Urothelium cell line (cell line): Measurements from ENCODE around the gene RABGAP1L.
"Not testable (repeated sequence)": the region's sequence is repeated elsewhere in the genome, so short reads cannot be mapped to it uniquely, and the experiment has no call there.

Experiments used
- DNase-seq: peaks from one replicate; pipeline ENCODE4 v3.0.0; 2011; ENCODE audit warnings: low spot score, mixed read lengths
- FAIRE-seq: peaks from 2 replicates; lab custom pipeline; 2011; peaks lifted over from hg19 to GRCh38; lab: Jason Lieb, UNC

Gene RABGAP1L

GRCh38 chr1:174836543-174836942 is 677.2 kb downstream of the RABGAP1L start:
- DNase-seq (no peak), FAIRE-seq (no peak)

DNA sequence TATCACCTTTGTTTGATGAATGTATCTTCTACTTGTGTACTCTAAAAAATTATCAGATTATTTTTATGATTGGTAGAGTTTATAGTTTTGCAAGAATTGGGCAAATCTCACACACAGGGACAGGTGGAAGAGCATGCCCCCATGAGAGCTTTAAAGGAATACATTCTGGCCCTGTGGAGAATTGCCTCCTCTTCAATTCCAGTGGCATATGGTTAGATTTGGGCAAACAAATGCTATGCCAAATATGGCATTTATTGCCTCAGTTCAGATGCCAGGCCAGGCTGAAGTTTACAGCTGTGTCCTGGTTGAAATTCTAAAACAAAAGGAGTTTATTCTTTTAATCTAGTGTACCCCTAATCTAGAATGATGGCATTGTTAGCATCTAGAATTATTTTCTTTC is 678.1 kb downstream of the RABGAP1L start:
- FAIRE-seq, result no peak

DNA sequence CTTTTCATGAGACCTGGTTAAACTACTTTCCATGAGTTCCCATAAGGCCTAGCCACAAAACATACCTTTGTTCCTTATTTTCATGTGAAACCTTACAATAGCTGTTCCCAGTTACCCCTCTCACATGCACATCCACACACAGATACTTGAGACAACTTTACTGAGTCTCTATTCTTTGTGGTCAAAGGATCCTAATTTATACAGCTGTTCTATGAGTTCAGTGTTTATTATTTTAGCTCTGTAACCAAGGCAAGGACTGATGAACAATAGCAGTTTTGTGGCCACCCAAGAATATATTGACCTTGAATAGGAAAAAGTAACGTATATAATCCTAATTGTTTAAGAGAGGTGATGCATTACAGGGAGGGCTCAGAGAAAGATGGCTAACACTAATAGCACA is 679.9 kb downstream of the RABGAP1L start:
- DNase-seq, result no peak
- no peak for FAIRE-seq

More for the DNA sequence above, 678.1 kb downstream of the RABGAP1L start:
- DNase-seq, result no peak

DNA sequence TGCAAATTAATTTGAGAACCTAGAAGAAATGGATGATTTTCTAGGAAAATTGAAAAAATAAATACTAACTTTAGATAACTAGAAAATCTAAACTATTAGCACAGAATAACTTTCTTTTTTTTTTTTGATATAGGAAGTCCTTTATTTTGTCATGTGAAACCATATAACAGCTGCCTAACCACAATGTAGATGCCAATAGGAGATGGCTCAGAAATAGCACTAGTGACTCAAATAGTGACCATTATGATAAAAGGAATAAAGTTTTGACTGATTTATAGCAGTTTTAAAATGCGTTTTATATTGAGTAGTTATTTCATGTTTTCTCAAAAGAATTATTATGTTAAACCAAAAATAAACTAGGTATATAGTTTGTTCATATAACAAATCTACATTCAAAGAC is 682.4 kb downstream of the RABGAP1L start:
- DNase-seq (no peak), FAIRE-seq (no peak)

DNA sequence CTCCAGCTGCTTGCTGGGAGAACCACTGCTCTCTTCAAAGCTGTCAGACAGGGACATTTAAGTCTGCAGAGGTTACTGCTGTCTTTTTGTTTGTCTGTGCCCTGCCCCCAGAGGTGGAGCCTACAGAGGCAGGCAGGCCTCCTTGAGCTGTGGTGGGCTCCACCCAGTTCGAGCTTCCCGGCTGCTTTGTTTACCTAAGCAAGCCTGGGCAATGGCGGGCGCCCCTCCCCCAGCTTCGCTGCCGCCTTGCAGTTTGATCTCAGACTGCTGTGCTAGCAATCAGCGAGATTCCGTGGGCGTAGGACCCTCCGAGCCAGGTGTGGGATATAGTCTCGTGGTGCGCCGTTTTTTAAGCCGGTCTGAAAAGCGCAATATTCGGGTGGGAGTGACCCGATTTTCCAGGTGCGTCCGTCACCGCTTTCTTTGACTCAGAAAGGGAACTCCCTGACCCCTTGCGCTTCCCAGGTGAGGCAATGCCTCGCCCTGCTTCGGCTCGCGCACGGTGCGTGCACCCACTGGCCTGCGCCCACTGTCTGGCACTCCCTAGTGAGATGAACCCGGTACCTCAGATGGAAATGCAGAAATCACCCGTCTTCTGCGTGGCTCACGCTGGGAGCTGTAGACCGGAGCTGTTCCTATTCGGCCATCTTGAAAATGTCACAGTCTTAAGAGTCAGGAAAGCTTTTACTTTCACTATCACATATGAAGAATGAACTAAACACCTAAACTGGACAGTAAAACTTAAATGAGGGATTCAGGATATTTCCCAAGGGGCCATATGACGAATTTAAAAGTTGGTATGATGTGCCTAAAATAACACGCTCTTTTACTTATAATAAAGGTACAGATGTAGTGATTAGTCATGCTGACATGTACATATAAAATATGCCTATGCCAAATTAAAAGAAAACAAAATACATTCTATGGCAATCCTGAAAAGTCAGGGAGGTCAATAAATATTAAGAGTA is 689.6 kb downstream of the RABGAP1L start:
- not testable (repeated sequence) for DNase-seq, FAIRE-seq

DNA sequence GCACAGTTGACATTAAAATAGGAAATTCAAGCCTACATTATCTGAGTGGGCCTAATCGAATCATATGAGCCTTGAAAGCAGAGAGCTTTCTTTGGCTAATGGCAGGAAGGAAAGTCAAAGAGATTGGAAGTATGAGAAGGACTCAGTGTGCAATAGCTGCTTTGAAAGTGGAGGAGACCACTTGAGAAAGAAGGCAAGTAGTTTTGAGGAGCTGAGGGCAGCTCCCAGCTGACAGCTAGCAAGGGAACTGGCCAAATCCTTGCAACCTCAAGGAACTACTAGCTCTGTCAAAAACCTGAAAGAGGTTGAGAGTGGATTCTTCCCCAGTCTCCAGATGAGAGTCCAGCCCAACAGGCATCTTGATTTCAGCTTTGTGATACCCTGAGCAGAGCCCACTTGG is 691.4 kb downstream of the RABGAP1L start:
- DNase-seq (no peak), FAIRE-seq (no peak)

- FAIRE-seq, result no peak
- no peak for DNase-seq
Measured at GRCh38 chr1:174858301-174858700, 699.0 kb downstream of the RABGAP1L start.

- FAIRE-seq (no peak), DNase-seq (no peak)
Measured at GRCh38 chr1:174870319-174870718, 711.0 kb downstream of the RABGAP1L start.

GRCh38 chr1:174871886-174872285 is 712.6 kb downstream of the RABGAP1L start:
- FAIRE-seq (no peak), DNase-seq (no peak)

GRCh38 chr1:174872615-174873058 is 713.3 kb downstream of the RABGAP1L start:
- no peak for DNase-seq
- FAIRE-seq, result no peak

DNA sequence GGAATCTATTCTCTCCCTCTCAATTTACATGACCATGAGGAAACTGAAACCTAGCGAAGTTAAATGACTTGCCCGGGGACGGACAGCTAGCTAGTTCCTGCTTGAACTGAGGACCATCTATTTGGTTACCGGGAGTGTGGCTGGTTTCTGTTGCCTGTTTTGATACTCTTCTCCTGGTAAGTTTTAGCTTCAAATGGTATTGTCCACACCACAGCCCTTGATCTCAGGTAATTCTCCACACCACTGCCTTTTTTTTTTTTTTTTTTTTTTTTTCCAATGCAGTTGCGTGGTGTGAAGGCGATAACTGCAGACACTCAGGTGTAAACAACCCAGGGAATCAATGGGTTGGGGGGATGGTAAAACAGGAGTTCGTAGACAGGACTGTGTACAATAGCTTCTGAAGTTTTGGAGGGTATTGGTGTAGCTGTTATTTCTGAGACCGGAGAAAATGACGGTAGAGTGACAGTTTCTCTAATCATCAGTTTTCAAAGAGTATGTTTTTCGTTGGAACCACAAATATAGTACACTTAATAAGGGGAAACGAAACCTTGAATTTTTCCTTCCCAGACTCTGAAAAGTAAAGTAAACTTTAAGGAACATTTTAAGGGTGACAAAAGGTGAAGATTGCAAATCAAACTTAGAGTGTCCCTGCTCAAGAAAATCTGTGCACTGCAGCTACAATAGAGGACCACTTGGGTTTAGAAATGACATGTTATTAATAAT is 715.2 kb downstream of the RABGAP1L start:
- FAIRE-seq (no peak), DNase-seq (no peak)

DNA sequence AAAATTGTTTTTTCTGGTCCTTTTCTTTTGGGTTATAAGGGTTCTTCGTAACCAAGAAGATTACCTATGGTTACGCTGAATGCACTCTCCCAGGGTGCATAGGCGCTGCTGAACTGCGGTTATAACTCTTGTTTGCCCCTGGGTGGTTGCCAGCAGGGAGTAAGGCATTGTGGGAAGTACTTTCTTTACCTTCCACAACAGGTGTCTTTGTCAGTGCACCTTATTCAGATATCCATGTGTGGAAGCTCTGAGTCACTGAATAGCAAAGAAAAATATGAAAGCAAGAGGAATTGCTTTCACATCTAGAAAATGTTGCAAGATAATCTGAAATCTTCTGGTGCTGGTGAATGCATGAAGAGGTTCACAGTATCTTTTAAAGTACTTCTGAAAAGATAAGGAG is 716.0 kb downstream of the RABGAP1L start:
- no peak for DNase-seq
- no peak for FAIRE-seq

DNA sequence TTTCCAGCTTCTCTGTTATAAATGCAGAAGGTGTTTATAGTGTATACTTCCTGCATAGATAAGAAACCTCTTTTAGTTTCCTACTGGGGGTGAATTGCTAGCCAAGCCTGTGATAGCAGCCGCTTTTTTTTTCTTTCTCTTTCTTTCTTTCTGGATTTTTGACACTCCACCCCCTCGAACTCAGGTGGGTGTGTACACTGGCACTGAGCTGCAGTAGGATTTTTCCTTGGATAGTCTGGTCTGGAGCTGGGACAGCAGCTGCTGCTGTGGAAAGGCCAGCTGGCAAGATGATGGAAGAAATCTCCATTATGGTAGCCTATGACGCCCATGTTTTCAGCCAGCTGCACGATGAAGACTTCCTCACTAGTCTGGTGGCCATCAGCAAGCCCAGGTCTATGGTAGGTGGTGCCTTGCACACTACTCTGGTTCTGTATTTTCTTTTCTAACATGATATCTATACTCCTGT is 717.9 kb downstream of the RABGAP1L start:
- no peak for DNase-seq
- FAIRE-seq, result no peak

DNA sequence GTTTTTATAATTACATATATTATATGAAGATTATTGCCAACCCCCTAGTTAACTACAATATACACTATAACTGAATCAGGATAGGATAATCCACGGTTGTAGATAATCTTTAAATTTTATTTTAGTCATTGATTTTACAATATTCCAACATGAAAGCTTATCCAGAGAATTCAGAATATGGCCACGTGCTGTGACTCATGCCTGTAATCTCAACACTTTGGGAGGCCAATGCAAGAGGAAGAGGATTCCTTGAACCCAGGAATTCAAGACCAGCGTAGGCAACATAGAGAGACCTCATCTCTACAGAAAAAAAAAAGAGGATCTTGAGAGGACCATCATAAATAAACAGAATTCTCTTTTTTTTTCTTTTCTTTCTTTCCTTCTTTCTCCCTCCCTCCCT is 720.9 kb downstream of the RABGAP1L start:
- DNase-seq, result no peak
- FAIRE-seq, result no peak

GRCh38 chr1:174883409-174883808 is 724.1 kb downstream of the RABGAP1L start:
- FAIRE-seq (no peak), DNase-seq (no peak)

- DNase-seq (no peak), FAIRE-seq (no peak)
Measured at GRCh38 chr1:174884038-174884437, 724.7 kb downstream of the RABGAP1L start.

DNA sequence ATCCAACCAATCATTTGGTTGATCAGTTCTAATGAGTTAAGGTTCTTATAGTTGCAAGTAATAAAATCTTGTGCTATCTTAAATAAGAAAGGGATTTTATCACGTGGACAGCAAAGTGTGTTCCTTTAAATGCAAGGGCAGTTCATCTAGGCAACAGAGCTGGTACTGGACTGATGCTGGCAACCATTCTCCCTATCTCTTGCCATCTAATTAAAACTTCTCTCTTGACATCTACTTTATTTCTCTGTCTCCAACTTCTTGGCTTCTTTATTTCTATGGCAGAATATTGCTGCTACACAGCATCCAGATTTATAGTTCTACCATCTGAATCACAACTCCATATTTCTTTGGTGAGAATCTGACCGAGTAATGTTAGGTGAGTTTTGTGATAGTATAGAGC is 725.2 kb downstream of the RABGAP1L start:
- FAIRE-seq, result no peak
- DNase-seq, result no peak

DNA sequence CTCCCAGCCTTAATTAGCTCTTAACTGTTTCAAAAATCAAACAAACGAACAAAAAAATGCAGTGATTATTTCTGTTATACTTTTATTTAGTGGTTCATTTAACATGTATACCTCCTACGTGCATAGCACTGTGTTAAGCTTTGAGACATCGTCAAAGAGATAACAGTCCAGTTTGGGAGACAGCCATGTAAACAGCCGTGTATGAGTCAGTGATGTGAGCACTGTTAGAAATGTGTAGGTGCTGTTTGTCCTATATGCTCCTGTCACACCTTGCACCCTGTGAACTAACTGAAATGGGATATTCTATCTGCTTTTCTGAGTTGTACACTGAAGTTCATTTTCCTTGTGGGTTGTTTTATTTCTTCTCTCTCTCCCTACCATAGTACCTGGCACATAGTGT is 730.7 kb downstream of the RABGAP1L start:
- FAIRE-seq, result no peak
- DNase-seq, result no peak

DNA sequence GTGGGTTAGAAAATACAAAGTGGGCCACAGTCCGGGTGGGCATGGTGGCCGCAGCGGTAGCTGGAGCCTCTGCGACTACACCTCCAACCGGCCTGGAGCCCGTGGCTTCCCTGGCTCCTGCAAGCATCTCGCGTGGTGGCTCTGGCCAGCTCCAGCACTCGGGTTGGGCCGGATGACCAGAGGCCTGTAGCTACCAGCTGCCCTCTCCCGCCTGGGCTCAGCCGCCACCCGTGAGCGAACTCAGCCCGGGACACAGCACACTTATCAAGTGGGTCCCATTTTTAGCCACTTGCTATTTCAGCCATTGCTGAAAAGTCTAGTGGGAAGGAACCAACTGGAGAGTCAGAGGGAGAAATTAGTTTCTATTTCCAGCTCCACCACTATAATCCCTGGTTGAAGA is 732.7 kb downstream of the RABGAP1L start:
- no peak for DNase-seq
- FAIRE-seq, result no peak

- FAIRE-seq (no peak), DNase-seq (no peak)
Measured at GRCh38 chr1:174894117-174894762, 734.9 kb downstream of the RABGAP1L start.

DNA sequence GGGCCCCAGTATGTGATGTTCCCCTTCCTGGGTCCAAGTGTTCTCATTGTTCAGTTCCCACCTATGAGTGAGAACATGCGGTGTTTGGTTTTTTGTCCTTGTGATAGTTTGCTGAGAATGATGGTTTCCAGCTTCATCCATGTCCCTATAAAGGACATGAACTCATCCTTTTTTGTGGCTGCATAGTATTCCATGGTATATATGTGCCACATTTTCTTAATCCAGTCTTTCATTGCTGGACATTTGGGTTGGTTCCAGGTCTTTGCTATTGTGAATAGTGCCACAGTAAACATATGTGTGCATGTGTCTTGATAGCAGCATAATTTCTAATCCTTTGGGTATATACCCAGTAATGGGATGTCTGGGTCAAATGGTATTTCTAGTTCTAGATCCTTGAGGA is 736.3 kb downstream of the RABGAP1L start:
- not testable (repeated sequence) for DNase-seq, FAIRE-seq
